OCI-LY7 (cell line): ENCODE results near the gene RANBP17.

Experiments
- EZH2phosphoT487 ChIP-seq: fragments of 200-600 bp; sonication (generic); IDR thresholded peaks from 2 replicates; pipeline ENCODE4 v1.6.1; 2018; ENCODE audit warnings: low read depth, borderline replicate concordance, mild to moderate bottlenecking, mixed run types, antibody characterized with exemption, low read length, moderate library complexity, mixed read lengths
- TF ChIP-seq, protein P1 (sequence below): fragments of 200-600 bp; sonication (generic); conservative IDR thresholded peaks from 2 replicates; pipeline ENCODE4 v1.5.1; 2014; ENCODE audit warnings: mild to moderate bottlenecking, antibody characterized with exemption, low read length, moderate library complexity, mixed read lengths

DNA sequence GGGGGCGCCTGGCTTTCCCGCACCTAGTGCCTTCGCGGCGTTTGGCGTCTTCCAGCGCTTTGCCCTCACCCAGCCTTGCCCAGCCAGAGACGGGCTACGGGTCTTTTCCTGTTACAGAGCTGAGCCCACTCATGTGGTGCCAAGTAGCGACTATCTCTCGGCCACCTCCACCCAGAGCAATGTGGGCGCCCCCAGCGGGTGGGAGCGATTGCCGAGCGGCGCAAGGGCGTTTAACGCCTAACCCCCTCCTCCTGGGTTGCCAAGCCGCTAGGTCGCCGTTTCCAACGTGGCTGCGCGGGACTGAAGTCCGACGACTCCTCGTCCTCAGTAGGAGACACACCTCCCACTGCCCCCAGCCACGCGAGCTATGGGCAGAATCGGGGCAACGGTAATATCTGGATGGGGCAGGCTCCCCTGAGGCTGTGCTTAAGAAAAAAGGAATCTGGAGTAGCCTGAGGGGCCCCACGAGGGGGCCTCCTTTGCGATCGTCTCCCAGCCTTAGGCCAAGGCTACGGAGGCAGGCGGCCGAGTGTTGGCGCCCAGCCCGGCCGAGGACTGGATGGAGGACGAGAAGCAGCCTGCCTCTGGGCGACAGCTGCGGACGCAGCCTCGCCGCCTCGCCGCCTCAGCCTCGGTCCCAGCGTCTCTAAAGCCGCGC lies 453.0 kb downstream of the RANBP17 start:
- TF ChIP-seq, protein P1, sequence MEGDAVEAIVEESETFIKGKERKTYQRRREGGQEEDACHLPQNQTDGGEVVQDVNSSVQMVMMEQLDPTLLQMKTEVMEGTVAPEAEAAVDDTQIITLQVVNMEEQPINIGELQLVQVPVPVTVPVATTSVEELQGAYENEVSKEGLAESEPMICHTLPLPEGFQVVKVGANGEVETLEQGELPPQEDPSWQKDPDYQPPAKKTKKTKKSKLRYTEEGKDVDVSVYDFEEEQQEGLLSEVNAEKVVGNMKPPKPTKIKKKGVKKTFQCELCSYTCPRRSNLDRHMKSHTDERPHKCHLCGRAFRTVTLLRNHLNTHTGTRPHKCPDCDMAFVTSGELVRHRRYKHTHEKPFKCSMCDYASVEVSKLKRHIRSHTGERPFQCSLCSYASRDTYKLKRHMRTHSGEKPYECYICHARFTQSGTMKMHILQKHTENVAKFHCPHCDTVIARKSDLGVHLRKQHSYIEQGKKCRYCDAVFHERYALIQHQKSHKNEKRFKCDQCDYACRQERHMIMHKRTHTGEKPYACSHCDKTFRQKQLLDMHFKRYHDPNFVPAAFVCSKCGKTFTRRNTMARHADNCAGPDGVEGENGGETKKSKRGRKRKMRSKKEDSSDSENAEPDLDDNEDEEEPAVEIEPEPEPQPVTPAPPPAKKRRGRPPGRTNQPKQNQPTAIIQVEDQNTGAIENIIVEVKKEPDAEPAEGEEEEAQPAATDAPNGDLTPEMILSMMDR: no peak
- TF ChIP-seq EZH2phosphoT487: no peak
